HepG2 (cell line): Measurements from ENCODE around the gene ARMH2.

ENCODE experiments used
- REST ChIP-seq, 2 experiments: IDR thresholded peaks; 2 replicates each; pipeline ENCODE4 v1.6.1; 2011 to 2012; ENCODE audit warnings: low read length in 2 of 2, borderline replicate concordance in 1 of 2, low read depth in 1 of 2, mild to moderate bottlenecking in 1 of 2, moderate library complexity in 1 of 2
- ZFP36 ChIP-seq: fragments of 150-350 bp; IDR thresholded peaks from 2 replicates; pipeline ENCODE4 v1.6.1; 2018; ENCODE audit warnings: borderline replicate concordance, low read length, low read depth; ENCODE audit not compliant: partially characterized antibody

GRCh38 chr6:24822696-24823095 is 24.0 kb upstream of the ARMH2 start:
- TF ChIP-seq ZFP36 (no peak), REST (IDR thresholded peaks at IDR 0.05; ENCODE audit: borderline replicate concordance in 1 of 2, low read depth in 1 of 2, low read length in 2 of 2) (no peak)
